Measurements from ENCODE around the gene ZNF608.

Gene ZNF608

GRCh38 chr5:124789104-124789605, 42.7 kb upstream of the ZNF608 start (continued):
- no peak for TF ChIP-seq TSHZ2 (CRISPR knock-in tag; IDR thresholded peaks at IDR 0.05)
- no peak for TF ChIP-seq ESRRG (CRISPR knock-in tag; IDR thresholded peaks at IDR 0.05)

- no peak for TF ChIP-seq ARNTL (CRISPR knock-in tag; IDR thresholded peaks at IDR 0.05; ENCODE audit: borderline replicate concordance, low read depth)
- no peak for TF ChIP-seq TOX (CRISPR knock-in tag; IDR thresholded peaks at IDR 0.05; ENCODE audit: borderline replicate concordance)
- TF ChIP-seq CSDC2 (CRISPR knock-in tag; IDR thresholded peaks at IDR 0.05), result no peak
- TF ChIP-seq ZNF565 (CRISPR knock-in tag; conservative IDR thresholded peaks at IDR 0.05; ENCODE audit: low read depth), result no peak
- ATAC-seq, result no peak
Measured at GRCh38 chr5:124783794-124784193, 37.4 kb upstream of the ZNF608 start.

- ATAC-seq, result no peak
- no peak for TF ChIP-seq OSR1 (CRISPR knock-in tag; IDR thresholded peaks at IDR 0.05)
Measured at GRCh38 chr5:124783285-124783684, 36.8 kb upstream of the ZNF608 start.

GRCh38 chr5:124782262-124782661, 35.8 kb upstream of the ZNF608 start:
- TF ChIP-seq ZFP30 (CRISPR knock-in tag; IDR thresholded peaks at IDR 0.05), result no peak
- TF ChIP-seq ZNF565 (CRISPR knock-in tag; conservative IDR thresholded peaks at IDR 0.05; ENCODE audit: low read depth), result no peak
- TF ChIP-seq TOX (CRISPR knock-in tag; IDR thresholded peaks at IDR 0.05; ENCODE audit: borderline replicate concordance), result no peak
- no peak for TF ChIP-seq OSR1 (CRISPR knock-in tag; IDR thresholded peaks at IDR 0.05)
- no peak for TF ChIP-seq PPARA (CRISPR knock-in tag; IDR thresholded peaks at IDR 0.05; ENCODE audit: borderline replicate concordance)
- TF ChIP-seq ESRRG (CRISPR knock-in tag; IDR thresholded peaks at IDR 0.05), result no peak
- TF ChIP-seq CREB5 (CRISPR knock-in tag; IDR thresholded peaks at IDR 0.05; ENCODE audit: low read depth), result no peak
- TF ChIP-seq BACH2 (CRISPR knock-in tag; IDR thresholded peaks at IDR 0.05; ENCODE audit: borderline replicate concordance), result no peak
- TF ChIP-seq ARNTL (CRISPR knock-in tag; IDR thresholded peaks at IDR 0.05; ENCODE audit: borderline replicate concordance, low read depth), result no peak
- TF ChIP-seq SNAI2 (CRISPR knock-in tag; IDR thresholded peaks at IDR 0.05), result no peak
- TF ChIP-seq PATZ1 (CRISPR knock-in tag; IDR thresholded peaks at IDR 0.05; ENCODE audit: borderline replicate concordance), result no peak
- TF ChIP-seq ZC3H10 (CRISPR knock-in tag; IDR thresholded peaks at IDR 0.05), result no peak
- ATAC-seq, result no peak

GRCh38 chr5:124780011-124780410, 33.6 kb upstream of the ZNF608 start:
- no peak for ATAC-seq
- TF ChIP-seq TCF4 (CRISPR knock-in tag; IDR thresholded peaks at IDR 0.05; ENCODE audit: borderline replicate concordance) (no peak), OSR1 (CRISPR knock-in tag; IDR thresholded peaks at IDR 0.05) (no peak), CSDC2 (CRISPR knock-in tag; IDR thresholded peaks at IDR 0.05) (no peak), ZFP30 (CRISPR knock-in tag; IDR thresholded peaks at IDR 0.05) (no peak), CSRNP3 (CRISPR knock-in tag; IDR thresholded peaks at IDR 0.05) (no peak), PPARA (CRISPR knock-in tag; IDR thresholded peaks at IDR 0.05; ENCODE audit: borderline replicate concordance) (no peak), SNAI2 (CRISPR knock-in tag; IDR thresholded peaks at IDR 0.05) (no peak), ISL1 (CRISPR knock-in tag; IDR thresholded peaks at IDR 0.05) (no peak), ZNF8 (CRISPR knock-in tag; IDR thresholded peaks at IDR 0.05) (no peak), PATZ1 (CRISPR knock-in tag; IDR thresholded peaks at IDR 0.05; ENCODE audit: borderline replicate concordance) (no peak), GLIS3 (CRISPR knock-in tag; IDR thresholded peaks at IDR 0.05) (no peak), TOX (CRISPR knock-in tag; IDR thresholded peaks at IDR 0.05; ENCODE audit: borderline replicate concordance) (no peak), TSHZ2 (CRISPR knock-in tag; IDR thresholded peaks at IDR 0.05) (no peak), RARB (CRISPR knock-in tag; IDR thresholded peaks at IDR 0.05) (no peak), ZNF70 (CRISPR knock-in tag; IDR thresholded peaks at IDR 0.05) (no peak)

All from SK-N-SH treated with all-trans-retinoic acid at 6 μM for 48 hours (cell line).